HCT116 (cell line): ENCODE results near the gene NRXN2. TPM values are rescaled to one million over a fixed set of nuclear protein-coding genes. Genes with fewer than 3 reads are reported as not detected.

Experiments used
- ATAC-seq: fragments of 200-7000 bp; cut with Tn5 transposase; 2 replicates; pipeline ENCODE4 v1.9.1; 2020; ENCODE audit warnings: mild to moderate bottlenecking, moderate library complexity
- BruUV-seq: library from RNA; stranded (reverse); fragments of 400-500 nt; replicated peaks from 2 replicates; lab custom pipeline; 2021; lab: Mats Ljungman, UMichigan
- CTCF ChIA-PET: fragments of 300-600 bp; sonication (Branson Sonifier 250); formaldehyde crosslinking; loops from one replicate; lab custom pipeline; 2021; ENCODE audit warnings: antibody characterized with exemption; lab: Charles Lee
- POLR2A ChIA-PET: fragments of 300-600, 350-600 bp; sonication (Branson Sonifier 250); formaldehyde crosslinking; loops from one replicate; lab custom pipeline; 2021; ENCODE audit warnings: antibody characterized with exemption; lab: Charles Lee
- RAD21 ChIA-PET, 2 experiments: fragments of 300-600 bp; sonication (Branson Sonifier 250); formaldehyde crosslinking; loops; one replicate each; lab custom pipeline; 2023; ENCODE audit warnings: low total read pairs in 2 of 2; ENCODE audit not compliant: uncharacterized antibody in 2 of 2, unreplicated experiment in 2 of 2, low non-redundant PET in 1 of 2; lab: Charles Lee
- DNase-seq: peaks from one replicate; pipeline ENCODE4 v3.0.0-alpha.2; 2010; ENCODE audit warnings: low read depth, low spot score
- H2AFZ ChIP-seq: fragments of 200-600 bp; shearing (Covaris generic), sonication (generic); 2 replicates; pipeline ENCODE4 v1.6.1; 2017; ENCODE audit warnings: low read depth, mixed run types, mixed read lengths, antibody characterized with exemption, low read length; ENCODE audit not compliant: poor library complexity, severe bottlenecking
- H3K27ac ChIP-seq: 2 replicates; pipeline ENCODE4 v1.5.1; 2012; ENCODE audit warnings: low read depth, low read length
- H3K27me3 ChIP-seq: fragments of 200-600 bp; sonication (generic); 2 replicates; pipeline ENCODE4 v1.6.1; 2016; ENCODE audit warnings: mixed run types, low read length, mixed read lengths; ENCODE audit not compliant: insufficient read depth
- H3K36me3 ChIP-seq, 2 experiments: fragments of 200-500 bp in 1 of 2; fragments of 200-600 bp in 1 of 2; sonication (Bioruptor generic) in 1 of 2; sonication (generic) in 1 of 2; 2 replicates each; pipeline versions ENCODE4 v1.5.1 to v1.6.1; 2014 to 2016; ENCODE audit warnings: low read length in 2 of 2, inconsistent platforms in 1 of 2, mixed read lengths in 1 of 2, mixed run types in 1 of 2; ENCODE audit not compliant: insufficient read depth in 2 of 2, control insufficient read depth in 1 of 2
- H3K4me1 ChIP-seq, 2 experiments: fragments of 200-600 bp in 1 of 2; sonication (generic) in 1 of 2; 2 replicates each; pipeline versions ENCODE4 v1.5.1 to v1.6.1; 2012 to 2017; ENCODE audit warnings: low read length in 2 of 2, inconsistent platforms in 1 of 2, mild to moderate bottlenecking in 1 of 2, mixed read lengths in 1 of 2, mixed run types in 1 of 2, moderate library complexity in 1 of 2; ENCODE audit not compliant: insufficient read depth in 2 of 2, control insufficient read depth in 1 of 2
- H3K4me2 ChIP-seq: fragments of 200-600 bp; sonication (generic); 2 replicates; pipeline ENCODE4 v1.6.1; 2017; ENCODE audit warnings: mixed run types, low read length, mixed read lengths
- H3K4me3 ChIP-seq, 2 experiments: fragments of 200-600 bp in 1 of 2; sonication (generic) in 1 of 2; replicated peaks in 1 of 2; 2 replicates each; pipeline ENCODE4 v1.5.1; 2011 to 2016; ENCODE audit warnings: low read length in 2 of 2, control low read depth in 1 of 2, low read depth in 1 of 2, mild to moderate bottlenecking in 1 of 2, mixed read lengths in 1 of 2, mixed run types in 1 of 2
- H3K79me2 ChIP-seq: fragments of 200-600 bp; sonication (generic); 2 replicates; pipeline ENCODE4 v1.6.1; 2017; ENCODE audit warnings: mild to moderate bottlenecking, mixed run types, low read length, moderate library complexity, mixed read lengths; ENCODE audit not compliant: insufficient read depth
- H3K9ac ChIP-seq: fragments of 200-600 bp; sonication (generic); 2 replicates; pipeline ENCODE4 v1.6.1; 2016; ENCODE audit warnings: low read length, mixed read lengths
- H3K9me2 ChIP-seq: fragments of 200-600 bp; sonication (generic), shearing (Covaris generic); 2 replicates; pipeline ENCODE4 v1.6.1; 2017; ENCODE audit warnings: mixed run types, mild to moderate bottlenecking, moderate library complexity; ENCODE audit not compliant: insufficient read depth
- H3K9me3 ChIP-seq, 2 experiments: fragments of 200-500 bp in 1 of 2; fragments of 200-600 bp in 1 of 2; sonication (Bioruptor generic) in 1 of 2; sonication (generic) in 1 of 2; 2 replicates each; pipeline ENCODE4 v1.6.1; 2014 to 2017; ENCODE audit warnings: low read length in 2 of 2, mixed read lengths in 2 of 2, inconsistent platforms in 1 of 2, low read depth in 1 of 2, mild to moderate bottlenecking in 1 of 2, mixed run types in 1 of 2, moderate library complexity in 1 of 2; ENCODE audit not compliant: control insufficient read depth in 1 of 2, insufficient read depth in 1 of 2
- H4K20me1 ChIP-seq: fragments of 200-600 bp; sonication (generic), shearing (Covaris generic); 2 replicates; pipeline ENCODE4 v1.6.1; 2017; ENCODE audit warnings: mixed run types, mild to moderate bottlenecking, moderate library complexity; ENCODE audit not compliant: insufficient read depth
- CBX3 ChIP-seq: IDR thresholded peaks from 2 replicates; pipeline ENCODE4 v1.6.1; 2012; ENCODE audit warnings: low read depth
- CEBPB ChIP-seq: IDR thresholded peaks from 2 replicates; pipeline ENCODE4 v1.6.1; 2012; ENCODE audit warnings: low read depth
- EZH2 ChIP-seq: fragments of 200-600 bp; sonication (generic); IDR thresholded peaks from 2 replicates; pipeline ENCODE4 v1.6.1; 2017; ENCODE audit warnings: antibody characterized with exemption, mixed run types
- EZH2phosphoT487 ChIP-seq: fragments of 200-600 bp; IDR thresholded peaks from 2 replicates; pipeline ENCODE4 v1.6.1; 2018; ENCODE audit warnings: antibody characterized with exemption, borderline replicate concordance
- JUND ChIP-seq: IDR thresholded peaks from 2 replicates; pipeline ENCODE4 v1.6.1; 2012
- POLR2A ChIP-seq: IDR thresholded peaks from 2 replicates; pipeline ENCODE4 v1.7.0; 2011; ENCODE audit warnings: borderline replicate concordance; ENCODE audit not compliant: insufficient read depth, insufficient read length; ENCODE audit errors: extremely low read depth
- POLR2AphosphoS5 ChIP-seq: IDR thresholded peaks from 2 replicates; pipeline ENCODE4 v1.6.1; 2011; ENCODE audit warnings: mild to moderate bottlenecking, low read depth, low read length, moderate library complexity
- RAD21 ChIP-seq: IDR thresholded peaks from 2 replicates; pipeline ENCODE4 v1.6.1; 2012; ENCODE audit warnings: low read depth, mild to moderate bottlenecking
- SP1 ChIP-seq: IDR thresholded peaks from 2 replicates; pipeline ENCODE4 v1.6.1; 2012; ENCODE audit warnings: low read depth
- YY1 ChIP-seq: IDR thresholded peaks from 2 replicates; pipeline ENCODE4 v1.6.1; 2011; ENCODE audit warnings: low read length, low read depth, moderate library complexity, mild to moderate bottlenecking; ENCODE audit not compliant: insufficient replicate concordance; ENCODE audit errors: extremely low read depth
- ZNF274 ChIP-seq: fragments of 200-500 bp; sonication (Bioruptor generic); IDR thresholded peaks from 2 replicates; pipeline ENCODE4 v1.6.1; 2014; ENCODE audit warnings: mild to moderate bottlenecking, low read depth, low read length, inconsistent platforms
- intact Hi-C: fragments of 100-400 bp; cut with micrococcal nuclease; formaldehyde crosslinking; loops from 2 replicates; pipeline ENCODE4 v1.10.0; 2022
- total RNA-seq: library from RNA; stranded (reverse); gene quantifications from one replicate; pipeline ENCODE4 v1.2.1, GENCODE V29; 2021; ENCODE audit not compliant: unreplicated experiment
- TF ChIP-seq, protein P1 (sequence below): IDR thresholded peaks from 2 replicates; pipeline ENCODE4 v1.6.1; 2012
- TF ChIP-seq, protein P2 (sequence below): IDR thresholded peaks from 2 replicates; pipeline ENCODE4 v1.6.1; 2011; ENCODE audit warnings: mild to moderate bottlenecking, low read length, moderate library complexity; ENCODE audit not compliant: insufficient replicate concordance; ENCODE audit errors: extremely low read depth
- TF ChIP-seq, protein P3 (sequence below): IDR thresholded peaks from 2 replicates; pipeline ENCODE4 v1.6.1; 2012

Gene NRXN2
- total RNA-seq, 1 experiment from 2014 or later, result 1.5 TPM

DNA sequence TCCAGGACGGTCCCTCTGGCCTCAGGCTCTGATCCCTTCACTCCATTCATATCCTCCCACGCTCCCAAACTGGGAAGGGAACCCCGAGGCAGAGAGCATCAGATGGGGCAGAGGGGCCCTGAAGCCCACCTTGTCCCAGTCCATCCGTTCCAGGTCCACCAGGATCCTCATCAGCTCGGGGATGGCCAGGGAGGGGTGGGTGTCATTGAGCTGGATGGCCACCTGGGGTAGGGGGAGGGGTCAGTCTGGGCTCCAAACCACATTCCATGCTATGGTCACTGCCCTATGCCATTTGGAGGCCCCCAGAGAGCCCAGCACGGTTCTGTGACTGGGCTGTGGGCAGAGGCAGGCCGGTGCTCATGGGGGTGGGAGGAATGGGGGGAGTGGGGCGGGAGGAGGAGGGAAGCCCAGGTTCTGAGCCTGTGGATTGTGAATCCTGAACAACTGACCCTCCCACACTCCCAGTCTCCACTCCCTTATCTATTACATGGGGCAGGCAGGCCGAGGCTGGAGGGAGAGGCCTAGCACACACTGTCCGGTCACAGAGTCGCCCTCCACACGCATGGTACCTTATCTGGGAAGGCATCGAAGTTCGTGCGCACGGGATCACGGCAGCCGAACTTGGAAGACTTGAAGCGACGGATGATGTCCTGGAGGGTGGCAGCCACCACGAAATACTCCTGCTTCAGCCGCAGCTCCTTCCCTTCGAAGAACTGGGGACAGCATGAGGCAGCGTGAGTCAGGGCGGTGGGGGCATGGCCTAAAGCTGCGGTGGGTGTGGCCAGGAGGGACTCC, 31.3 kb upstream of the NRXN2 start:
- RAD21 ChIA-PET, result no interaction called here
- no peak overlapping the region for H3K4me3 ChIP-seq
- H3K27ac ChIP-seq, result no peak overlapping the region
- no peak overlapping the region for H2AFZ ChIP-seq
- TF ChIP-seq YY1 (no peak), SP1 (no peak), POLR2A (no peak), CEBPB (no peak), EZH2phosphoT487 (no peak), CBX3 (no peak), POLR2AphosphoS5 (no peak), ZNF274 (no peak), RAD21 (no peak), JUND (no peak), EZH2 (no peak)
- TF ChIP-seq, protein P1, sequence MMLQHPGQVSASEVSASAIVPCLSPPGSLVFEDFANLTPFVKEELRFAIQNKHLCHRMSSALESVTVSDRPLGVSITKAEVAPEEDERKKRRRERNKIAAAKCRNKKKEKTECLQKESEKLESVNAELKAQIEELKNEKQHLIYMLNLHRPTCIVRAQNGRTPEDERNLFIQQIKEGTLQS, result no peak
- TF ChIP-seq, protein P2, sequence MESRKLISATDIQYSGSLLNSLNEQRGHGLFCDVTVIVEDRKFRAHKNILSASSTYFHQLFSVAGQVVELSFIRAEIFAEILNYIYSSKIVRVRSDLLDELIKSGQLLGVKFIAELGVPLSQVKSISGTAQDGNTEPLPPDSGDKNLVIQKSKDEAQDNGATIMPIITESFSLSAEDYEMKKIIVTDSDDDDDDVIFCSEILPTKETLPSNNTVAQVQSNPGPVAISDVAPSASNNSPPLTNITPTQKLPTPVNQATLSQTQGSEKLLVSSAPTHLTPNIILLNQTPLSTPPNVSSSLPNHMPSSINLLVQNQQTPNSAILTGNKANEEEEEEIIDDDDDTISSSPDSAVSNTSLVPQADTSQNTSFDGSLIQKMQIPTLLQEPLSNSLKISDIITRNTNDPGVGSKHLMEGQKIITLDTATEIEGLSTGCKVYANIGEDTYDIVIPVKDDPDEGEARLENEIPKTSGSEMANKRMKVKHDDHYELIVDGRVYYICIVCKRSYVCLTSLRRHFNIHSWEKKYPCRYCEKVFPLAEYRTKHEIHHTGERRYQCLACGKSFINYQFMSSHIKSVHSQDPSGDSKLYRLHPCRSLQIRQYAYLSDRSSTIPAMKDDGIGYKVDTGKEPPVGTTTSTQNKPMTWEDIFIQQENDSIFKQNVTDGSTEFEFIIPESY, result no peak
- TF ChIP-seq, protein P3, sequence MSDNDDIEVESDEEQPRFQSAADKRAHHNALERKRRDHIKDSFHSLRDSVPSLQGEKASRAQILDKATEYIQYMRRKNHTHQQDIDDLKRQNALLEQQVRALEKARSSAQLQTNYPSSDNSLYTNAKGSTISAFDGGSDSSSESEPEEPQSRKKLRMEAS, result no peak
- CTCF ChIA-PET, result no interaction called here
- DNase-seq (no peak), ATAC-seq (no peak)
- no peaks in the 10 kb centered on the region for H3K9me3 ChIP-seq
- no peaks in the 10 kb centered on the region for H4K20me1 ChIP-seq
- H3K9me2 ChIP-seq, result no peaks in the 10 kb centered on the region
- H3K4me1 ChIP-seq, result peaks cover 0 to 6% of the 10 kb centered on the region in 2 experiments; a peak in 1 of 4 replicates
- BruUV-seq, result no TSS peak
- H3K4me2 ChIP-seq, result no peak overlapping the region
- no peak overlapping the region for H3K9ac ChIP-seq
- H3K27me3 ChIP-seq, result no peaks in the 10 kb centered on the region
- POLR2A ChIA-PET, result interaction anchor here (1.0 kb wide), 1 partner anchor 25 kb away, joined by 3 read pairs; no protein-coding TSS in a partner anchor
- intact Hi-C loops, result no loop called here
- H3K36me3 ChIP-seq, result no peaks in the 10 kb centered on the region
- no peaks in the 10 kb centered on the region for H3K79me2 ChIP-seq
